Naive B cell (primary cell): Measurements from ENCODE around the gene SYF2. TPM values are rescaled to one million over a fixed set of nuclear protein-coding genes. Genes with fewer than 3 reads are reported as not detected.
A peak's percentile ranks its signal among the peaks of the same experiment; 100 is the strongest.
"Not testable (repeated sequence)": the region's sequence is repeated elsewhere in the genome, so short reads cannot be mapped to it uniquely, and the experiment has no call there.

ENCODE experiments used
- ATAC-seq, 2 donors: fragments of 150-1000 bp; cut with Tn5 transposase; 2 replicates each; pipeline ENCODE4 v1.10.0; 2021; ENCODE audit warnings: low read depth in 2 of 2, mild to moderate bottlenecking in 2 of 2, moderate library complexity in 2 of 2
- DNase-seq: peaks from one replicate; pipeline ENCODE4 v3.0.0; 2022
- H3K27ac Mint-ChIP-seq, 6 donors: one replicate each; pipeline ENCODE4 v1.8.0; 2020 to 2022; ENCODE audit warnings: mild to moderate bottlenecking in 6 of 6, mixed read lengths in 6 of 6, moderate library complexity in 5 of 6, inconsistent platforms in 2 of 6
- H3K27me3 Mint-ChIP-seq, 3 donors: one replicate each; pipeline ENCODE4 v1.8.0; 2021 to 2022; ENCODE audit warnings: mixed read lengths in 3 of 3, mild to moderate bottlenecking in 1 of 3
- H3K36me3 Mint-ChIP-seq, 2 donors: one replicate each; pipeline ENCODE4 v1.8.0; 2020 to 2022; ENCODE audit warnings: mixed read lengths in 2 of 2, inconsistent platforms in 1 of 2, mild to moderate bottlenecking in 1 of 2
- H3K4me1 Mint-ChIP-seq, 3 donors: one replicate each; pipeline ENCODE4 v1.8.0; 2020 to 2022; ENCODE audit warnings: mixed read lengths in 3 of 3, inconsistent platforms in 1 of 3, mild to moderate bottlenecking in 1 of 3, moderate library complexity in 1 of 3
- H3K4me3 Mint-ChIP-seq, 8 donors: one replicate each; pipeline ENCODE4 v1.8.0; 2020 to 2022; ENCODE audit warnings: mild to moderate bottlenecking in 8 of 8, mixed read lengths in 8 of 8, moderate library complexity in 8 of 8, inconsistent platforms in 2 of 8
- H3K9me3 Mint-ChIP-seq, 7 donors: one replicate each; pipeline ENCODE4 v1.8.0; 2020 to 2022; ENCODE audit warnings: mixed read lengths in 7 of 7, mild to moderate bottlenecking in 5 of 7, inconsistent platforms in 2 of 7, moderate library complexity in 1 of 7
- polyA plus RNA-seq, 6 donors: library from polyadenylated mRNA; unstranded; fragments of 300-500 nt; fragmentation: Illumina TruSeq; gene quantifications; one replicate each; pipeline ENCODE4 v1.2.3, GENCODE V29; 2021; ENCODE audit warnings: low read depth in 6 of 6

The SYF2 gene
- polyA plus RNA-seq: 10 to 100 TPM; 69.2 to 93.1 (median 78.0) TPM

- Mint-ChIP-seq H3K36me3 (peaks cover 8 to 10% of the 10 kb centered on the region in 2 donors), H3K4me1 (peaks cover 19 to 37% (median 22%) of the 10 kb centered on the region in 3 donors), H3K4me3 (no peak within 1 kb of the TSS), H3K27ac (no peak within 1 kb of the TSS), H3K27me3 (no peaks in the 10 kb centered on the region), H3K9me3 (no peaks in the 10 kb centered on the region)
- ATAC-seq (peak; percentile 89 to 90), DNase-seq (peak; percentile 87)
These were observed at the start of gene SYF2 for GRCh38 chr1:25232027-25232865. Gene SYF2, minus strand, starts transcription at chr1:25232502. Its CDS starts 35 bp downstream, at chr1:25232467.

DNA sequence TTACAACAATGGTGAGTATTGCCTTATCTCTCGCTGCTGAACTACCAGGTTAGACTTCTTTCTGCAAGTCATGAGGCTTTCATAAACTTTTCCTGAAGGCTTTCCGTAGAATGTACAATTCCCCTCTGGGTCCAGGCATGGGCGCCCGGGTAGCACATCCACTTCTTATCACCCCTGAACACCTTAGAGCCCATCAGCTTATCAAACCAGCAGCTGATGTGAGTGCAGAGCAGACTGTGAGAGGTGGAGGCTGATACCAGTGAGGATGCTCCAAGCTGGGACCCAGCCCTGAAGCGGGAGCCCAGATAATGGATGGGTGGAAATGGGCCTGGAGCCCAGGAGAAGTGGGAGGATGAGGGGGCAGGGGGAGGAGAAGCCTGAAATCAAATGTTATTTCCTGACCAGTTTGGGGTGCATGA is 47.4 kb upstream of the SYF2 start:
- not testable (repeated sequence) for H3K4me1 Mint-ChIP-seq, ATAC-seq, H3K4me3 Mint-ChIP-seq, H3K27me3 Mint-ChIP-seq, DNase-seq, H3K36me3 Mint-ChIP-seq, H3K9me3 Mint-ChIP-seq, H3K27ac Mint-ChIP-seq

DNA sequence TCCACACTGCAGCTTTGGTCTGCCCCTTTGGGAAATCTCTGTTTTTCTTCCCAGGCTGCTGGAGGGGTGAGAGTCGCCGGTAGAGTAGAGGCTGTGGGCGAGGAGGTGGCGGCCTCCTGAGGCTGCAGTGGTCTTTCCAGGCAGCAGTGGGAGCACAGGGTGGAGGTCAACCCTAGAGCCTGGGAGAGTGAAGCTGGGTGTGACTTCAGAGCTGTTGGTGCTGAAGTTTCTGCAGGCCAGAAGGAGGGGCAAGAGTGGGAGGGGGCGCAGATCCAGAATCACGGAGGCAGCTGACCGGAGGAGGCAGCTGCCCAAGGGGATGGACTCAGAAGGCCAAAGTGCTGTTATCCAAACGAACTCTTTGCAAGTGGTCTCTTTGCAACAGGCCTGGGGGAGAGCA is 46.5 kb upstream of the SYF2 start:
- not testable (repeated sequence) for H3K27me3 Mint-ChIP-seq, H3K4me3 Mint-ChIP-seq, DNase-seq

DNA sequence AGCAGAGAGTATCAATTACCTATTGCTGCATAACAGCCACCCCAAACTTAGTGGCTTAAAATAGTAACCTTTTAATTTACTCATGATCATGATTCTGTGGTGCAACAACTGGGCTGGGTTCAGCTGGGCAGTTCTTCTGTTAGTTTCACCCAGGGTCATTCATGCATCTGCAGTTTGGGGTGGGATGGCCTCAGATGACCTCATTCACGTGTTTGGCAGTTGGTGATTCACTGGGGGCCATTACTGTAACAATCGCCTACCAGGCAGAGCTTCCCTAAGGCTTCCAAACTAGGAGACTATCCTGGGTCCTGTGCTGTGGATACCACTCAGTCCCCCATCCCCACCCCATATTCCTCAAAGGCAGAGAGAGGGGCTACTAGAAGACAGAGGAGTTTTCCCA is 46.1 kb upstream of the SYF2 start:
- H3K36me3 Mint-ChIP-seq, ATAC-seq, H3K4me1 Mint-ChIP-seq, H3K27ac Mint-ChIP-seq, H3K9me3 Mint-ChIP-seq, H3K27me3 Mint-ChIP-seq, H3K4me3 Mint-ChIP-seq, DNase-seq: not testable (repeated sequence)

More for the DNA sequence above, 46.5 kb upstream of the SYF2 start:
- H3K36me3 Mint-ChIP-seq, ATAC-seq, H3K4me1 Mint-ChIP-seq, H3K27ac Mint-ChIP-seq, H3K9me3 Mint-ChIP-seq: not testable (repeated sequence)

- H3K4me1 Mint-ChIP-seq, H3K27ac Mint-ChIP-seq, H3K4me3 Mint-ChIP-seq, ATAC-seq, DNase-seq, H3K27me3 Mint-ChIP-seq, H3K36me3 Mint-ChIP-seq, H3K9me3 Mint-ChIP-seq: not testable (repeated sequence)
These were observed 45.0 kb upstream of the SYF2 start for GRCh38 chr1:25277295-25277694.

DNA sequence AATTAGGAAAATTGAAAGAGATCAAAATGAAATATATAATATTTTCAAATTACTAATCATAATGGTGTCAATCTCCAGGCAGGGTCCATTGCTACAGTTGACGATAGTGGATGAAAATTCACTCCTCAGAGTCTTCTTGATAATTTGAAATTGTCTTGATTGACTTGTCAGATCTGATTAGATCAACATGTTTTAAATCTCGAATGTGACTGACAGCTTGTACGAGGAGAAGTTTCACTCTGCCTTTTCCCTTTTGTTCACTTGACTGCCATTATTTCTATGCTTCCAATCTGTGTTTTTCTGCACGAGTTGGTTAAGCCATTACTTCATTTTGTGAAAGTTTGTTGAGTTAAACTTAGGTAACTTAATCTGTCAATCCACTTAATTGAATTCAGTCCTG is 43.3 kb upstream of the SYF2 start:
- DNase-seq, H3K9me3 Mint-ChIP-seq, H3K36me3 Mint-ChIP-seq, H3K27me3 Mint-ChIP-seq, ATAC-seq, H3K4me1 Mint-ChIP-seq, H3K4me3 Mint-ChIP-seq, H3K27ac Mint-ChIP-seq: not testable (repeated sequence)

DNA sequence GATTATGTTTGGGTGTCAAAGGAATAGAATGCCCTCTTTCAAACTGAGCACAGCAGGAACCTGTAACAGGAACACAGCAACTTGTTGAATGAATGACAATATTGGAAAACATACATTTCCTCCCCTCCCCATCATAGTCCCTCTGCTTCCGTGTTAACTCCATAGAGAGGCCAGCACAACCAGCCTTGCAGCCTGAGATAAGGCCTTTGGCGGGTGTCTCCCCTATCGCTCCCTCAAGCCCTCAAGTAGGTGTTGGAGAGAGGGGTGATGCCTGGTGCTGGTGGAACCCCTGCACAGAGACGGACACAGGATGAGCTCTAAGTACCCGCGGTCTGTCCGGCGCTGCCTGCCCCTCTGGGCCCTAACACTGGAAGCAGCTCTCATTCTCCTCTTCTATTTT is 39.9 kb upstream of the SYF2 start, which contains the start of gene RHD:
TSS of gene RHD (plus strand) at position 272 of the 400 bp plus-strand sequence. CDS start at position 311, 39 bp downstream.
- H3K36me3 Mint-ChIP-seq, H3K27ac Mint-ChIP-seq, DNase-seq, H3K9me3 Mint-ChIP-seq, ATAC-seq, H3K27me3 Mint-ChIP-seq, H3K4me3 Mint-ChIP-seq: not testable (repeated sequence)
- H3K4me1 Mint-ChIP-seq: peaks cover 0 to 12% (median 10%) of the 10 kb centered on the region in 3 donors

- H3K27ac Mint-ChIP-seq: peak overlapping the region; percentile 82 to 96 (median 90)
- H3K4me1 Mint-ChIP-seq: peaks cover 0 to 27% (median 11%) of the 10 kb centered on the region in 3 donors
- H3K9me3 Mint-ChIP-seq, DNase-seq, H3K36me3 Mint-ChIP-seq, ATAC-seq, H3K27me3 Mint-ChIP-seq: not testable (repeated sequence)
- peak overlapping the region; percentile 72 to 95 (median 90) for H3K4me3 Mint-ChIP-seq
These were observed 36.0 kb upstream of the SYF2 start for GRCh38 chr1:25268143-25268760.

GRCh38 chr1:25267288-25268142 is 35.2 kb upstream of the SYF2 start:
- not testable (repeated sequence) for H3K27me3 Mint-ChIP-seq, H3K36me3 Mint-ChIP-seq, H3K9me3 Mint-ChIP-seq
- Mint-ChIP-seq H3K4me3 (peak overlapping the region; percentile 72 to 99 (median 90)), H3K27ac (peak overlapping the region; percentile 82 to 96 (median 90)), H3K4me1 (peaks cover 0 to 33% (median 16%) of the 10 kb centered on the region in 3 donors)
- ATAC-seq (peak; percentile 84), DNase-seq (peak; percentile 88)

GRCh38 chr1:25266554-25267287 is 34.4 kb upstream of the SYF2 start:
- H3K27ac Mint-ChIP-seq: peak overlapping the region in 5 of 6 donors; percentile 67 to 96 (median 89)
- H3K4me3 Mint-ChIP-seq: peak overlapping the region; percentile 76 to 100 (median 93)
- not testable (repeated sequence) for H3K36me3 Mint-ChIP-seq, DNase-seq, H3K27me3 Mint-ChIP-seq, H3K9me3 Mint-ChIP-seq
- H3K4me1 Mint-ChIP-seq: peaks cover 0 to 37% (median 16%) of the 10 kb centered on the region in 3 donors
- ATAC-seq: peak; percentile 12 to 17

DNA sequence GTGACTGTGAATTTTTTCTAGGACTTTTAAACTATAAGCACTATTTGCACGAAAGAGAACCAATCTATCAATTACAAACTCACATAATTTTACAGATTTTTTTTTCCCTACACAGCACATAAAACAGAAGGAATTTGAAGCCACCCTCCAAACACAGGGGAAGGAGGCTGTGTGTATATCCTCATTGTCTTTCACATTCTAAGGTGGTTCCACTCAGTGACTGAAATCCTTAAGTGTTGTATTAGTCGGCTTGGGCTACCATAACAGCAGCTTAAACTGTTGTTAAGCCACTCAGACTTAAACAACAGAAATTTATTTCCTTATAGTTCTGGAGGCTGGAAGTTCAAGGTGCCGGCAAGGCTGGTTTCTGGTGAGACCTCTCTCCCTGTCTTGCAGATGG is 28.0 kb upstream of the SYF2 start:
- not testable (repeated sequence) for H3K36me3 Mint-ChIP-seq, DNase-seq, H3K9me3 Mint-ChIP-seq, H3K27ac Mint-ChIP-seq, H3K27me3 Mint-ChIP-seq, H3K4me3 Mint-ChIP-seq, ATAC-seq
- H3K4me1 Mint-ChIP-seq: peaks cover 10 to 45% (median 14%) of the 10 kb centered on the region in 3 donors

GRCh38 chr1:25259813-25260212 is 27.5 kb upstream of the SYF2 start:
- not testable (repeated sequence) for H3K36me3 Mint-ChIP-seq, H3K27me3 Mint-ChIP-seq, H3K9me3 Mint-ChIP-seq, H3K4me3 Mint-ChIP-seq, DNase-seq
- H3K4me1 Mint-ChIP-seq: peaks cover 13 to 46% (median 14%) of the 10 kb centered on the region in 3 donors
- peak in 1 of 2 donors; percentile 16 for ATAC-seq
- H3K27ac Mint-ChIP-seq: peak overlapping the region in 1 of 6 donors; percentile 6

DNA sequence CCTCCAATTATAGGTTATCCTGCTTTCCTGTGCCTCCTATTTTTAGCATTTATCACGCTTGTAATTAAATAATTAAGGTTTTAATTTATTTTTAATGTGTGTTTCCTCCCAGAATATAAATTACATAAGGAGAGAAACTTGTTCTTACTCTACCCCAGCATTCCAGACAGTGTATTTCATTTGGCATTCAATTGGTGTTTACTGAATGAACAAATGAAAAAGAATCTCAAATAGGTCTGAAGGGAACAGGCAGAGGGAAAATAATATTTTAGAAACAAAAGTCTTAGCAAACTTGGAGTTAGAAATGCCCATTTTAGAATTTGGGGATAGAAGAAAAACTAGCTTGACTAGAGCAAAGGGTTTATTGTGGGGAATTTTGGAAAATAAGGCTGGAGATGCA is 24.9 kb upstream of the SYF2 start:
- Mint-ChIP-seq H3K27ac (no peak overlapping the region), H3K9me3 (no peaks in the 10 kb centered on the region), H3K4me3 (no peak overlapping the region), H3K27me3 (no peaks in the 10 kb centered on the region), H3K36me3 (no peaks in the 10 kb centered on the region), H3K4me1 (peaks cover 8 to 47% (median 20%) of the 10 kb centered on the region in 3 donors)
- ATAC-seq: no peak
- no peak for DNase-seq
